Fibroblast of mammary gland (primary cell): ENCODE data around the gene MIDN.

Source experiments
- DNase-seq: peaks from one replicate; pipeline ENCODE4 v3.0.0-alpha.2; 2010; ENCODE audit warnings: low read depth
- H3K4me3 ChIP-seq: 2 replicates; pipeline ENCODE4 v1.5.1; 2011; ENCODE audit warnings: low read depth, mild to moderate bottlenecking, low read length, moderate library complexity; ENCODE audit not compliant: control insufficient read depth
- CTCF ChIP-seq: conservative IDR thresholded peaks from 2 replicates; pipeline ENCODE4 v1.5.1; 2011; ENCODE audit warnings: low read depth, low read length, inconsistent platforms; ENCODE audit not compliant: control insufficient read depth, insufficient read depth

Gene MIDN

DNA sequence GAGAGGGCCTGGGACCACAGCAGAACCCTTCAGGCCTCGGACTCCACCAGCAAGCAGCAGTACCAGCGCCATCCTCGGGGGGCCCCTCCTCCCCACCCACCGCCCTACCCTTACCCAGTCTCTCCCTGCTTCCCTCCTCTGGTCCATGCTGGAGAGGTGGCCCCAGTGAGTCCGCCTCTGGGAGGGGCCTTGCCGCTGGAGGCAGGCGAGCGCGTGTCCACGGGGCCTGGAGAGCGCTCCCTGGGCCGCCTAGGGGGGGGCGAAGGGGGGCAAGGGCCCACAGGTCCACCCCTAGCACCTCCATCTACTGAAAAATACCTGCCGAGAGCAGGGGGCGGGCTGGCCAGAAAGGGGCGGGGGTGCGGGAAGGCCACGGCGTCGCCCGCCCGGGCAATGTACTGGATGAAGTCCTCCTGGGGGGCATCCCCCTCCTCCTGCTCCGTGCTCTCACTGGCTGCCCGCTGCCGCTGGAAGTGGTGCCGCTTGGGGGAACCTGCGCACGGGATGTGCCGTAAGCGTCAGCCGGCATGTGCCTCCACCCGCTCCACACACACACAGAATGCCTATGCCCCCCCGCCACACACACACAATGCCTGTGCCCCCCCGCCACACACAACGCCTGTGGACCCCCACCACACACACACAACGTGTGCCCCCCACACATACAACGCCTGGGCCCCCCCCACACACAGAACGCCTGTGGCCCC is 17.4 kb upstream of the MIDN start:
- DNase-seq: no peak
- no peak for TF ChIP-seq CTCF
- H3K4me3 ChIP-seq: no peak overlapping the region

DNA sequence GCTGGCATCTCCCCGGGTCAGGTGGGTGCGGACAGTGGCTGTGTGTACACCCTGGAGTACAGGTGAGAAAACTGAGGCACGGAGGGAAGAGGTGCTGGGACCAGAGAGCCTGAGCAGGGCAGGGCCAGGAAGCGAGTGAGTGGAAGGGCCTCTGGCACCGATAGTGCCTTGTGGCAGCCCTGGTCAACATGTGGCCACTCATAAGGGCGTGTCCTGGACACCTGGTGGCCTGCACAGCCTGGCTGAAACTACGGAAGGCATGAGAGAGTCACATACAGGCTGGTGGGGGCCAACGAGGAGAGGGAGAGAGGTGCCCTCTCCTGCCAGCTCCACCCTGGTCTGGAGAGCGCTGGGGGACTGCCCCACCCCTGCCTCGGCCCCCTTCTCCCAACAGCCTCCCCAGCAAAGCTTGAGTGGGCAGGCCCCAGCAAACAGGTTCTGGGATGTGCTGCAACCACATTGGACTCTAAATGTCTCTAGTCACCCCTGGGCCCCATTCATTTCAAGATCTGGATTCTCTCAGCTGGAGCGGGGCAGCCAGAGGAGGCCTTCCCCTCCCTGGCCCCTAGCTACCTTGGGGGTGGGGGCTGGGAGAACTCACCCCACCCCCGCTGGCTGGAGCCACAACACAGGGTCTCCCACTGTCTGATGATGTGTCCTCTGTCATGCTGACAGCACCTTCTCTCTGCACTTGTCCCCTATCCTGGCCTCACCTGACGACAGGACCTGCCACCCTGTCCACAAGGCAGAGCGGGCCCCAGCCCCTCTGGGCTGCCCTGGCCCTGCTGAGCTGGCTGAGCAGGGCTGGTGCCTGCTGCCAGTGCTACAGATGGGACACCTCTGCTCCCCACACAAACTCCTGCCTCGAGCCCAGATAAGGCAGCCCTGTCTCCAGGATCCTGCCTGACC is 16.4 kb upstream of the MIDN start:
- H3K4me3 ChIP-seq: no peak overlapping the region
- no peak for DNase-seq
- TF ChIP-seq CTCF: no peak

- no peak for TF ChIP-seq CTCF
- H3K4me3 ChIP-seq: no peak overlapping the region
- peak; percentile 77 for DNase-seq
Observed at GRCh38 chr19:1232652-1233072, 15.7 kb upstream of the MIDN start.

DNA sequence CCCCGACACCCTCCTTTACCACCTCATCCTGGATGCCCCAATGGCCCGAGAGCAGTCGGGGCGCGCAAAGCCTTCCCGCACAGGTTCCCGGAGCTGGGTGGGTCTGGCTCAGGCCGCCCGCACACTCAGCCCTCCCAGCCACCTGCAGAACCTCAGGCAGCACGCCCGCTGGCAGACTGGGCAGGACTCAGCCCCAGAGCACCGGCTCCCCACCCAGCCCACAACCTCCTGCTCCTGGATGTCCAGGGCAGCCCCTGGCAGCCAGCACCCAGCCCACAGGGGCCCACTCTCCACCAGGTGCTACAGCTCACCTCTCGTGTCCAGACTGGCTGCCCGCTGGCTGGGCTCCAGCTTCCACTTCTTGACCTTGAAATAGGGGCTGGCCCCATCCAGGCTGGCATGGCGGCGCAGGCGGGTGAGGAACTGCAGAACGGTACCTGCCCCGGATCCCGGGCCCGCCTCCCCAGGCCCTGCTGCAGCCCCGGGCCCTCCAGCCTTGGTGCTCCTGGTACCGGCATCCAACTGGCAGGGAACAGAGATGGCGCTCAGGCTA is 15.2 kb upstream of the MIDN start:
- DNase-seq: no peak
- no peak for TF ChIP-seq CTCF
- H3K4me3 ChIP-seq: no peak overlapping the region

- TF ChIP-seq CTCF: no peak
- H3K4me3 ChIP-seq: no peak overlapping the region
- no peak for DNase-seq
Observed at GRCh38 chr19:1234051-1234954, 14.1 kb upstream of the MIDN start.

DNA sequence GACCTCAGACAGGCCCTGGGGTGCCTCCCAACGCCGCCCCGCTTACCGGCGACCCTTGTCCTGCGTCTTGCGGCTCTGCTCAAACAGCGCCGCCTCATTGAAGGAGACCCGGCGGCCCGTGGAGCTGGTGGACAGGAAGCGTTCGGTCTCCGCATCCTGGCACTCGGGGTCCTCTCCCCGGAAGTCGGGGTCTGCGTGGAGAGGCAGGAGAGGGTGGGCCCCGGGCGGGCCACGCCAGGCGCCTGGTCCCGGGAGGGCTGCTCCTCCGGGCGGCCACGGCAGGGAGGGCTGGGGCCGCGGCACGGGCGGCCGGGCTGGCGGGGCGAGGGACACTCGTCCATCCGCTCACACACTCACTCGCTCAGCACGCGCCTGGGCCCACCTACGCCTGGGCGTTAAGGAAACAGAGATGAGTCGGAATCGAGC is 13.4 kb upstream of the MIDN start:
- no peak for DNase-seq
- TF ChIP-seq CTCF: no peak
- H3K4me3 ChIP-seq: no peak overlapping the region
